HG03196 (cell line): ENCODE data around the gene PAN3.
"Not testable (repeated sequence)": the region's sequence is repeated elsewhere in the genome, so short reads cannot be mapped to it uniquely, and the experiment has no call there.

Experiments
- ATAC-seq: cut with Tn5 transposase; IDR thresholded peaks from one replicate; pipeline ENCODE4 v1.9.1; 2021; ENCODE audit not compliant: unreplicated experiment

PAN3 gene

GRCh38 chr13:28137596-28137995, 749 bp upstream of the PAN3 start:
- no peak for ATAC-seq

GRCh38 chr13:28138756-28139470, 568 bp downstream of the PAN3 start:
- ATAC-seq, result peak; percentile 41

- no peak for ATAC-seq
Observed at GRCh38 chr13:28140433-28141125, 2.2 kb downstream of the PAN3 start.

- ATAC-seq, result not testable (repeated sequence)
Observed at GRCh38 chr13:28141542-28141941, 3.2 kb downstream of the PAN3 start.

- ATAC-seq, result no peak
Observed at GRCh38 chr13:28145049-28145448, 6.7 kb downstream of the PAN3 start.

GRCh38 chr13:28147495-28147894, 9.2 kb downstream of the PAN3 start:
- ATAC-seq, result no peak

GRCh38 chr13:28159057-28159456, 20.7 kb downstream of the PAN3 start:
- no peak for ATAC-seq

- ATAC-seq, result no peak
Observed at GRCh38 chr13:28161370-28161769, 23.0 kb downstream of the PAN3 start.

GRCh38 chr13:28163587-28163986, 25.2 kb downstream of the PAN3 start:
- ATAC-seq, result no peak

GRCh38 chr13:28166257-28166656, 27.9 kb downstream of the PAN3 start:
- ATAC-seq, result no peak

GRCh38 chr13:28171266-28171665, 32.9 kb downstream of the PAN3 start:
- ATAC-seq, result no peak

- ATAC-seq, result no peak
Observed at GRCh38 chr13:28172947-28173346, 34.6 kb downstream of the PAN3 start.

GRCh38 chr13:28173793-28174192, 35.4 kb downstream of the PAN3 start:
- ATAC-seq, result no peak

GRCh38 chr13:28177327-28177726, 39.0 kb downstream of the PAN3 start:
- ATAC-seq, result no peak

GRCh38 chr13:28177877-28178276, 39.5 kb downstream of the PAN3 start:
- no peak for ATAC-seq

GRCh38 chr13:28179974-28180373, 41.6 kb downstream of the PAN3 start:
- no peak for ATAC-seq

- ATAC-seq, result no peak
Observed at GRCh38 chr13:28181413-28181812, 43.1 kb downstream of the PAN3 start.

GRCh38 chr13:28185256-28185655, 46.9 kb downstream of the PAN3 start:
- ATAC-seq, result no peak

- no peak for ATAC-seq
Observed at GRCh38 chr13:28199089-28199488, 60.7 kb downstream of the PAN3 start.

- no peak for ATAC-seq
Observed at GRCh38 chr13:28204043-28204442, 65.7 kb downstream of the PAN3 start.

GRCh38 chr13:28204690-28205443, 66.5 kb downstream of the PAN3 start:
- no peak for ATAC-seq

GRCh38 chr13:28218679-28219078, 80.3 kb downstream of the PAN3 start:
- ATAC-seq, result no peak
